Left ventricle myocardium inferior (tissue), 1 donor: ENCODE measurements around the gene TNFRSF21. TPM values are rescaled to one million over a fixed set of nuclear protein-coding genes. Genes with fewer than 3 reads are reported as not detected.
A peak's percentile ranks its signal among the peaks of the same experiment; 100 is the strongest.

Source experiments
- DNase-seq: peaks from one replicate; pipeline ENCODE4 v3.0.0-alpha.2; 2020
- H3K27ac ChIP-seq: fragments of 200-600 bp; replicated peaks from 2 replicates; pipeline ENCODE4 v1.8.0; 2021
- H3K27me3 ChIP-seq: fragments of 200-600 bp; 2 replicates; pipeline ENCODE4 v1.8.0; 2021; ENCODE audit warnings: low read depth
- H3K36me3 ChIP-seq: fragments of 200-600 bp; 2 replicates; pipeline ENCODE4 v1.8.0; 2021
- H3K4me1 ChIP-seq: fragments of 200-600 bp; 2 replicates; pipeline ENCODE4 v1.8.0; 2021
- H3K4me3 ChIP-seq: fragments of 200-600 bp; 2 replicates; pipeline ENCODE4 v1.8.0; 2021; ENCODE audit warnings: mild to moderate bottlenecking, moderate library complexity
- H3K9me3 ChIP-seq: fragments of 200-600 bp; replicated peaks from 2 replicates; pipeline ENCODE4 v1.8.0; 2021
- CTCF ChIP-seq: fragments of 200-600 bp; IDR thresholded peaks from 2 replicates; pipeline ENCODE4 v1.8.0; 2021; ENCODE audit warnings: antibody characterized with exemption, mild to moderate bottlenecking, borderline replicate concordance
- intact Hi-C: fragments of 100-400 bp; cut with micrococcal nuclease; formaldehyde crosslinking; loops from one replicate; pipeline ENCODE4 v1.11.0; 2022
- total RNA-seq: library from RNA; stranded (reverse); fragmentation: NEBNext Ultra II Directional; extraction: Animal tissue kit (Norgen Biotek cat#: 25700); gene quantifications from one replicate; pipeline ENCODE4 v1.2.1, GENCODE V29; 2021
- donor health status: DM: no; HTN: yes; CAD: no; lungs with severe emphysema.

The TNFRSF21 gene
- total RNA-seq, 1 donor from 2014 or later, result 6.3 TPM

DNA sequence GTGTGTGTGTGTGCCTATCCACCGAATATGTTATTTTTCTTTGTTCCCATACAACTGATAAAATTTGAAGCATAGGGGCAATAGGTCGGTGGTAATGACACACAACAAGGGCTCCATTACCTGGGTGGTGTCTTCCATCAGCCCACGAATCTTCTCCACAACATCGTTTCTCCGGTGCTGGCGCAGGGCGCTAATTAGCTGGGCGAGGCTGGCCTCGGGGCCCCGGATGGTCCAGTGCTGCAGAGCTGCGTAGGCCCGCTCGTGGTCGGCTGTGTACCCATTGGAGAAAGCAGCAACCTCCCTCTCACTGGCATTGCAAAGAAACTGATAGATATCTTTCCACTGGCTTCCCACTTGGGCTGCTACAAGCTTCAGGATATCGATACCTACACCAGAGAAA is 56.6 kb downstream of the TNFRSF21 start:
- DNase-seq, result no peak
- intact Hi-C loops, result no loop called here
- TF ChIP-seq CTCF, result no peak
- Histone ChIP-seq H3K36me3 (peaks cover 8% of the 10 kb centered on the region), H3K27ac (no peak overlapping the region), H3K9me3 (no peaks in the 10 kb centered on the region), H3K4me3 (no peak overlapping the region), H3K4me1 (peaks cover 10% of the 10 kb centered on the region), H3K27me3 (no peaks in the 10 kb centered on the region)

DNA sequence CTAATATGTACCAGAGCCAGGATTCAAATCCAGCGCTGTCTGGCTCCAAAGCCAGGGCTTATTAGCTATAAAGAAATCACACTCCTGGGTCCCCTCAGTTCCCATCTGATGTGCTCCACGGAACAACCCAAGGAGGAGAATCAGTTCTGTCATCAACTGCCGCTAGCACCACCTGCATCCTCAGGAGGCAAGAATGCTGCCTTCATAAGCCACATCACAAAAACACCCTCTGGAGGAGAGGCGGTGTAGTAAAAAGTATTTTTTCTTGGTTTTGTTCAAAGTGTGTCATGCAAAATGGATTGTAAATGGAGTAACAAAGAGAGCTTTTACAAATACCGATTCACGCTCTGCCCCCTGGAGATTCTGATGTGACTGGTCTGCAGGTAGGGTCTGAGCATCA is 57.1 kb downstream of the TNFRSF21 start:
- H3K27ac ChIP-seq, result no peak overlapping the region
- H3K36me3 ChIP-seq, result peaks cover 8% of the 10 kb centered on the region
- no peaks in the 10 kb centered on the region for H3K9me3 ChIP-seq
- intact Hi-C loops, result no loop called here
- no peaks in the 10 kb centered on the region for H3K27me3 ChIP-seq
- peaks cover 15% of the 10 kb centered on the region for H3K4me1 ChIP-seq
- DNase-seq, result no peak
- TF ChIP-seq CTCF, result no peak
- H3K4me3 ChIP-seq, result no peak overlapping the region

GRCh38 chr6:47251396-47251795 is 58.3 kb downstream of the TNFRSF21 start:
- intact Hi-C loops, result no loop called here
- H3K27ac ChIP-seq, result no peak overlapping the region
- H3K4me1 ChIP-seq, result peaks cover 27% of the 10 kb centered on the region
- no peaks in the 10 kb centered on the region for H3K27me3 ChIP-seq
- no peaks in the 10 kb centered on the region for H3K9me3 ChIP-seq
- peaks cover 8% of the 10 kb centered on the region for H3K36me3 ChIP-seq
- DNase-seq, result no peak
- no peak overlapping the region for H3K4me3 ChIP-seq
- TF ChIP-seq CTCF, result no peak

- H3K27me3 ChIP-seq, result no peaks in the 10 kb centered on the region
- no peak overlapping the region for H3K27ac ChIP-seq
- peaks cover 37% of the 10 kb centered on the region for H3K4me1 ChIP-seq
- H3K9me3 ChIP-seq, result no peaks in the 10 kb centered on the region
- no peak for DNase-seq
- H3K36me3 ChIP-seq, result peaks cover 8% of the 10 kb centered on the region
- no peak for TF ChIP-seq CTCF
- intact Hi-C loops, result no loop called here
- no peak overlapping the region for H3K4me3 ChIP-seq
Observed at GRCh38 chr6:47250302-47250701, 59.4 kb downstream of the TNFRSF21 start.

DNA sequence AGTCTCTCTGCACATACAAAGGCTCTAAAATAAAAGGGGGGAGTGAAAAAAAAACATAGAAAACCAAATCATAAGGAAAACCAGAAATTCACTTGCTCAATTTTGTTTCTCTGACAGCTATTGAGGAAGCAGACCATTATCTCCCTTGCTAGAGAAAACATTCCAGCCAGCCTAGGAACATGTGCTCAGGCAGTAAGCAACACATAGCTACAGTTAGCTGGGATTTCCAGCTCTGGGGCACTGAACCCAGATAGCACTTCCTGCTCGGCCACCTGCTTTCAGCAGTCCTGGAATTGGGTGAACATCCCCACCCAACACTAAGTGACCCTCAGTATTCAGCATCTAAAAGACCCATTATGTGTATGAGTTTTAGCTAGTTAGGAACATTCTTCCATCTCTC is 61.3 kb downstream of the TNFRSF21 start:
- no peak overlapping the region for H3K4me3 ChIP-seq
- H3K9me3 ChIP-seq, result no peaks in the 10 kb centered on the region
- TF ChIP-seq CTCF, result no peak
- peak overlapping the region; percentile 67 for H3K27ac ChIP-seq
- intact Hi-C loops, result no loop called here
- H3K27me3 ChIP-seq, result no peaks in the 10 kb centered on the region
- no peak for DNase-seq
- peaks cover 37% of the 10 kb centered on the region for H3K4me1 ChIP-seq
- H3K36me3 ChIP-seq, result peaks cover 8% of the 10 kb centered on the region
